NCI-H524 treated with DMSO at 0.1 percent for 48 hours (cell line): ENCODE measurements around the gene TFEB.

ENCODE experiments used
- DNase-seq: peaks from one replicate; lab custom pipeline; 2025; lab: John Stamatoyannopoulos, UW

TFEB gene

GRCh38 chr6:41722969-41723529 lies 12.4 kb downstream of the TFEB start:
- DNase-seq = no peak

GRCh38 chr6:41721414-41721813 lies 14.0 kb downstream of the TFEB start:
- DNase-seq = no peak

DNA sequence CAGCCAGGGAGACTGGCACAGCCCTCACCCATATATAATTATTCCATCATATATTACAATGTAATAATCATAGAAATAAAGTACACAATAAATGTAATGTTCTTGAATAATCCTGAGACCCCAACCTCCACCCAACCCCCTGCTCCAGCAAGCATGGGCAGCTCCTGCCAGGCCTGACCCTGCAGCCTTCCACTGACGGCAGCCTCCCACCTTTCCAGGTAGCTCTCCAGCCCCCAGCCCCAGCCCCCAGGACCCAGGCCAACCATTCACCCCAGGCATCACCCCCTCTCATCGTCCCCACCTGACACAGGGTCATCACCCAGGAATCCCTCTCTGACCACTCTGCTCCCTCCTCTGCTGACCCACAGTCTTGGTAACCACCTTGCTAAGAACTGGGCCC lies 14.6 kb downstream of the TFEB start:
- DNase-seq = no peak

GRCh38 chr6:41720262-41720620 lies 15.2 kb downstream of the TFEB start:
- DNase-seq = no peak

GRCh38 chr6:41719436-41720261 lies 15.8 kb downstream of the TFEB start:
- DNase-seq = no peak

DNA sequence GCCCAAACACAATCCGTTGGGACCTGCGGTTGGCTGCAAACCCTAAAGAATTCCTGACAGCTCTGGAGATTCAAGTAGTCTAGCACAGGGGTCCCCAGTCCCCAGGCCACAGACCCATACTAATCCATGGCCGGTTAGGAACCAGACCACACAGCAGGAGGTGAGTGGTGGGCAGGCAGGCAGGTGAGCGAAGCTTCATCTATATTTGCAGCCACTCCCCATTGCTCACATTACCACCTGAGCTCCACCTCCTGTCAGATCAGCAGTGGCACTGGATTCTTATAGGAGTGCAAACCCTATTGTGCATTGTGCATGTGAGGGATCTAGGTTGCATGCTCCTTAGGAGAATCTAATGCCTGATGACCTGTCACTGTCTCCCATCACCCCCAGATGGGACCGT lies 16.6 kb downstream of the TFEB start:
- no peak for DNase-seq

- DNase-seq = no peak
Measured at GRCh38 chr6:41717392-41717736, 18.0 kb downstream of the TFEB start.

- no peak for DNase-seq
Measured at GRCh38 chr6:41716516-41717391, 18.7 kb downstream of the TFEB start.

DNA sequence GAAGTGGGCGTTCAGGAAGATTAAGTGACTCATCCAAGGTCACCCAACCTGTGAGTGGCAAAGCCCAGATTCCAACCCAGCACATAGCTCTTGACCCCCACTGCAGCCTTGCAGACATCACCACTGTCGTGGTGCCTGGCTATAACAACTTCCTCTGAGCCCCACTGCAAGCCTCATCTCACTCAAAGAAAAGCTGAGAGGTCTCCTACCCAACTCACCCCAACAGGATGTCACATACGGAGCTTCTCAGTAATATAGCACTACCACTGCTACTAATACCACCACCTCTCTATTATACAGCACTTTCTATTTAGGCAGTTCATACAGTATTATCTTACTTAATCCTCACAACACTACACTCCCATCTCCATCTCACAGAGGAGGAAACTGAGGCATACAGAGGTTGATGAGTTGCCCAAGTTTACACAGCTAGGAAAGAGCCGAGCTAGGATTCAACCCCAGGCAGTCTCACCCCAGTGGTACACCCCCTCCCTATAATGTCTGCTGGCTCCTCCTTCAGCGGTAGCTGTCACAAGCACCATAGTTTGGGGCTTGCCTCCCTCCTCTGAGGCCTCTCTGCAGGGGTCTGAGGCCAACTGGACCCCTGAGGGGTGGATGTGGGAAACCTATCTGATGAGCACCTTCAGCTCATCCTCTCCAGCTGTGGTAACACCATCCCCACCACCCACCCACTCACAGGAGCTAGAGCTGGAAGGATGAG lies 19.5 kb downstream of the TFEB start:
- DNase-seq = no peak

DNA sequence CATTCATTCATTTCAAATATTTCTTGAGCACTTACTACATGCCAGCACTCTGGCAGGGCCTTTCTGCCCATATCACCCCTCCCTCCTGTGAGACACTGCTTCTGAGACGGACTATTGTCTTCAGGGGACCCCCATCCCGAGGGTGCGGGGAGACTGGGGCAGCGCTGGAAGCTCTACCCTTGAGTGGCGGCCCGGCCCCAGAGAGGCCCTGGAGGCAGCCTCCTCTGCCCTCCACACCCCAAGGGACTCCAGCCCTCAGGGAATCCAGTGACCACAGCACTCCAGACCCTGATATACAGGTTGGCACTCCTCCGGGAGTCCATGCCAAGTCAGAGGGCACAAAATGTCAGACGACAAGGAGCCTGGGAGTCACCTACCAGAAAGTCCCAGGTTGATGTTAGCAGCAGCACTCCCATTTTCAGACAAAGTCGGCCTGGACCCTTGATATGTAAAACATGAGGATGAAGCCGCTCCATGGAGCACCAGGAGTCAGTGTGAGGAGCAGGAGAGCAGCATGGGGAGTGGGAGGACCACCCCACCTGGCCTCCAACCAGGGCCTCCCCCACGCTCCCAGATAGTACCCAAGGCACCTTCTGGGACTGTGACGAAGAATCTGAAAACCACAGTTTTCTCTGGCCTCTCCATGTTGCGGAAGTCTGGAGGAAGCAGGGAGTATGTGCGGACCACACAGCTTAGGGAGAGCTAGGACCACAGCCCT lies 20.7 kb downstream of the TFEB start:
- DNase-seq = no peak

DNA sequence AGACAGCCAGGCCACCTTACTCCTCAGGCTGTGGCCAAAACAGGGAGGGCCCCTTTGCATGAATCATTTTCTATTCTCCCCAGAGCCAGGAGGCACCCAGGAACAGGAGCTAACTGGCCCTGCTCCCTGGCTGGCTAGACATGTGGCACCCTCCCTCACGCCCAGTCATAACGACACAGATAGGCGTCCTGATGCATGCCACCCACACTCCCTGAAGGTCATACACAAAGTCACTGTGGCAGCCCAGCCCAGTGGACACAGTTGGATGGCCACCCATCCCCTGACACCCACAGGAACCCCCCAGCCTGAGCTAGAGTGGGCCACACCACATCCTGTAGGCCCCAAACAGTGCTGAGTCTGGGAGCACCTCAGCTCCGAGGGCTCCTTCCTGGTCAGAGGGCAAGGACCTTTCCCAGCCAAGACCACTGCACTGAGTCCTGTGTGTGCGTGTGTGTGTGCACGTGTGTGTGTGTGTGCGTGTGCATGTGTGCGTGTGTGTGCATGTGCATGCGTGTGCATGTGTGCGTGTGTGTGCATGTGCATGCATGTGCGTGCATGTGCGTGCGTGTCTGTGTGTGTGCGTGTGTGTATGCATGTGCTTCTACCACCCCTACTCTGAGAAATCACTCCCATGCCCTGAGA lies 21.6 kb downstream of the TFEB start:
- DNase-seq = no peak

GRCh38 chr6:41713159-41713649 lies 22.2 kb downstream of the TFEB start:
- DNase-seq = no peak

GRCh38 chr6:41712651-41713103 lies 22.7 kb downstream of the TFEB start:
- no peak for DNase-seq

DNA sequence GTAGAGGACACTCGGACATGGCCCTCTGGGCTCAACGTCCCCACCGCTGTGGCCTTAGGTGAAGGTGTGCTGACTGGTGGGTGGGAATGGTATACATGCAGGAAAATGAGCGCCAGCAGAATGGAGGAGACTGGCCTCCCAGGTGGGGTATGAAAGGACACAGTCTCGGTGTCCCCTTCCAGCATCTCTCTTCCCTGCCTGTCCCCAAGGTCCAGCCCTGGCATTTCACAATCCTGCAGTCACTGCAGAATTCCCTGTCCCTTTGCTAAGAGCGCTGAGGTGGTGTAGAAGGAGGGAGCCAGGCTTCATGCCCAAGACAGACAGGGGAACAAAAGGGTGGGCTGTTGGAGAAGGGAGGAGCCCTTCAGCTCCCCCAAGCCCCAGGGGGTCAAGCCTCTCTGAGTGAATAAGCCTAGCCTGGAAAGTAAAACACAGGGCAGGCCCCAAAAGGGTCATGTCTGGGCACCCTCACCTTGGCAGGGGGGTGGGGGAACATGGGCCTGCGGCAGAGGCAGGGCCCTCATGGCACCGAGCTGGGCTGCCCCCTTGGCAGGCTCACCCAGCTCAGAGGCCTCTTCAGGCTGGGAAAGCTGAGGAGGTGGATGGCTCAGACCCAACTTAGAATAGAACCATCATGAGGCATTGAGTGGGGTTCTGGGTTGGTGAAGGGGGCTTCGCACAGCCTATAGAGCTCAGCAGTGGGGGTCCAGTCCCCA lies 23.9 kb downstream of the TFEB start:
- DNase-seq = no peak

DNA sequence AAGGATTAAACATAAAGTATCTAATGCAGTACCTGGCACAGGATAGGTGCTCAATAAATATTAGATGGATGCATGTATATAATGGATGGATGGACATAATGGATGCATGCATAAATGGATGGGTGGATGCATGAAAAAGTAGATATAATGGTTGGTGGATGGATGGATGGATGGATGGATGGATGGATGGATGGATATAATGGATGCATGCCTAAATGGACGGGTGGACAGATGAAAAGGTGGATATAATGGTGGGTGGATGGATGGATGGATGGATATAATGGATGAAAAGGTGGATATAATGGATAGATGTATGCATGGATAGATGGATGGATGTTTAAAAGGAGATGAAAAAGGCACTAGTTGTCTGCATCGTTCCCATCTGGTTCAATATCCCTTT lies 26.0 kb downstream of the TFEB start:
- DNase-seq = no peak

- DNase-seq = no peak
Measured at GRCh38 chr6:41708856-41709255, 26.6 kb downstream of the TFEB start.

DNA sequence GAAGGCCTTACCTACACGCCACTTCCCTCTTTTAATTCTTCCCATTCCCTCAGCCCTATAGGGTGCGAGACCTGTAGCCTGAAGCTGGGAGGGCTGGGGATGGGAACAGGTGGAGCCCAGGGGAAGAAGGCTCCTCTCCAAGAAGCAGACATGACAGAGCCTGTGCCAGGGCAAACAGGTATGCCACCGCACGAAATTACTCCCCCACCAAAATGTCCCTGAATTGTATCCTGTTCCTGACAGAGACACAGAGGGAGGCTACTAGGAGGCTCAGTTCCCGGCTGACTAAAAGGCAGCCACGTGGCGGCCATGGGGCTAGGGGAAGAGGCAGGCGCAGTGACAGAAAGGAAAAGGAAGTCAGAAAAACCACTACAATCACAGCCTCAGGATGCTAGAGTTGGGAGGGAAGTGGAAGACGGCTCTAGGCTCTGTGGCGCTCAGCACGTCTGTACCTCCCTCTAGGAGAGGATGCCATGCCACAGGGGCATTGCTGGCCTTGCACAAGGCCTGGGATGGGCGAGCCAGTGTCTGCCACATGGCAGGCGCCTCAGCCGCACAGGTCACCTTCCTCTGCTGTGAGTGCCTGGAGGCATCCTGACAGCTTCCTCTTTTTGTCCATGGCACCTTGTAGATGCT lies 27.7 kb downstream of the TFEB start:
- no peak for DNase-seq

GRCh38 chr6:41706876-41707564 lies 28.4 kb downstream of the TFEB start:
- DNase-seq = no peak
